H4 (cell line): ENCODE results near the gene STARD8. TPM values are rescaled to one million over a fixed set of nuclear protein-coding genes. Genes with fewer than 3 reads are reported as not detected.
"Not testable (repeated sequence)": the region's sequence is repeated elsewhere in the genome, so short reads cannot be mapped to it uniquely, and the experiment has no call there.

ENCODE experiments used
- DNase-seq: peaks from one replicate; pipeline ENCODE4 v3.0.0-alpha.2; 2015; ENCODE audit warnings: low spot score
- total RNA-seq: library from RNA; depleted of rRNA; stranded (reverse); fragments of >200 nt; shearing (Covaris generic); gene quantifications from 2 replicates; pipeline ENCODE4 v1.2.3, GENCODE V29; 2014

STARD8 gene
- total RNA-seq, 1 experiment from 2014 or later: 3.1 TPM

DNA sequence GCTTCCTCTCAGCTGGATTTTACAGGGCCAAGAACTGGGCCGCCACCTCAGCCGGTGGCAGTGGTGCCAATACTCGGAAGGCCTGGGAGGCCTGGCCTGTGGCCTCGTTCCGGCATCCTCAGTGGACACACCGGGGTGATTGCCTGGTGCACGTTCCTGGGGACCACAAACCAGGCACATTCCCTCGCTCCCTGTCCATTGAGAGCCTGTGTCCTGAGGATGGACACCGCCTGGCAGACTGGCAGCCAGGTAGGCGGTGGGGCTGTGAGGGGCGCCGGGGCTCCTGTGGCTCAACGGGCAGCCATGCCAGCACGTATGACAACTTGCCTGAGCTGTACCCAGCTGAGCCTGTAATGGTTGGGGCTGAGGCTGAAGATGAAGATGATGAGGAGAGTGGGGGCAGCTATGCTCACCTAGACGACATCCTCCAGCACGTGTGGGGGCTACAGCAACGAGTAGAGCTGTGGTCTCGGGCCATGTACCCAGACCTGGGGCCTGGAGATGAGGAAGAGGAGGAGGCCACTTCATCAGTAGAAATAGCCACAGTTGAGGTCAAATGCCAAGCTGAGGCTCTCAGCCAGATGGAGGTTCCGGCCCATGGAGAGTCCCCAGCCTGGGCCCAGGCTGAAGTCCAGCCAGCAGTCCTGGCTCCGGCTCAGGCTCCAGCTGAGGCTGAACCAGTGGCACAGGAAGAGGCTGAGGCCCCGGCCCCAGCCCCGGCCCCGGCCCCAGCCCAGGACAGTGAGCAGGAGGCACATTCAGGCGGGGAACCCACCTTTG is 70.4 kb downstream of the STARD8 start:
- DNase-seq: no peak

DNA sequence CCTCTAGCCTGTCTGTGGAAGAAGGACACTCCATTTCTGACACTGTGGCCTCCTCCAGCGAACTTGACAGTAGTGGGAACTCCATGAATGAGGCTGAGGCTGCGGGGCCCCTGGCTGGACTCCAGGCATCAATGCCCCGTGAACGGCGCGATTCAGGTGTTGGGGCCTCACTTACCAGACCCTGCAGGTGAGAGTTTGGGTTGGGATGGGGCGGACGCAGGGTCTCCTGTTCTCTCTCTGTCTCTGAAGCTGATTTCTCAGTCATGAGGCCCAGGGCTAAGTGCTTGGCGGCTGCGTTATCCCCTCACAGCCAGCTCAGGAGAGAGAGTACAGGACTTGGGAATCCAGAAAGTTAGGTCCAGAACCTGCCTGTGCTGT is 71.0 kb downstream of the STARD8 start:
- no peak for DNase-seq

DNA sequence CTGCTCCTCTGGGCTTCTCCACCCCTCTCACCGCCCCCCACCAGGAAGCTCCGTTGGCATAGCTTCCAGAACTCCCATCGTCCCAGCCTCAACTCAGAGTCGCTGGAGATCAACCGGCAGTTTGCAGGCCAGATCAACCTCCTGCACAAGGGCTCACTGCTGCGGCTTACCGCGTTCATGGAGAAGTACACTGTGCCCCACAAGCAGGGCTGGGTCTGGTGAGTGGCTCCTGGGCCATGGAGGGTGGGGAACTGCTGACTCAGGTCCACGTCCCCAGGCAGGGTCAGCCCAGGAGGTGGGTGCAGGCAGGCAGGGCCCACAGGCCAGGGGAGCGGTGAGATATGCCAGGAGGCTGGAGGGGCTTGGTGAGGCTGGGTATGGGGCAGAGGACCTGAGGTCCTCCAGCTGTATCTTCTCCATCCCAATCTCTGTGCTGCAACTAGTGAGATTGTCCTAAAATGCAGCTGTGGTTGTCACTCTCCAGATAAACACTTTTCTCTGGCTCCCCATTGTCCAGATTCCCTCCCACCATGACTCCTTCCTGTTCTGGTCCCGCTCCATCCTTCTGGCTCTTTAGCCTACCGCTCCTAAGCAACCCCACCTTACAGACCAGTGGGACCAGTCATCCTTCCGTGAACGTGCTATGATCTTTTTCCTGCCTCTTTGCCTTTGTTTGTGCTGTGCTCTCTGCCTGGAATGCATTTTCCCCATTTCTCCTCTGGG is 71.9 kb downstream of the STARD8 start:
- no peak for DNase-seq

DNA sequence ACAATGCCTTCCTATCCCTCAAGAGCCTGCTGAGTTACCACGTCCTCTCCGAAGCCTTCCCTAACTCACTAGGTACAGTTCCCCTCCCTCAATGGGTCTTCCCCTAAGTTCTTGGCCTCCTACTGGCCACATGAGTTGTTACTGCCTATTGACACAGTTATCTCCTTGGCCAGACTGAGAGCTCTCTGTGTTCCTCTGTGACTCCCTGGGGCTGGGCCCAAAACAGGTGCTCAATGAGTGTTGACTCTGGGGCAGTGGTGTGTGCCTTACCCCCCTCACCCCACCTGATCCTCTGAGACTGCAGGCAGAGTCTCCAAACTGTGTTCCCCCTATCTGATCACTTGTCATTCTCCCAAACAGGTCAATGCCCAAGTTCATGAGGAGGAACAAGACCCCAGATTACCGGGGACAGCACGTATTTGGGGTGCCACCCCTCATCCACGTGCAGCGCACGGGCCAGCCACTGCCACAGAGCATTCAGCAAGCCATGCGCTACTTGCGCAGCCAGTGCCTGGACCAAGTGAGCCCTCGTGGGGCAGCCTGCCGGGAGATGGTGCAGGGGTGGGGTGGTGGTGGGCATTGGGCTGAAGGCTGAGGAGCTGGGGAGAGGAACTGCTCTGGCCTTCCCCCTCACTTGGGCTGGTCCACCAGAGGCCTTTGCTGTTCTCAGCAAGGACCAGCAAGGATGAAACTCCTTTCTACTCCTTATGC is 72.6 kb downstream of the STARD8 start:
- no peak for DNase-seq

DNA sequence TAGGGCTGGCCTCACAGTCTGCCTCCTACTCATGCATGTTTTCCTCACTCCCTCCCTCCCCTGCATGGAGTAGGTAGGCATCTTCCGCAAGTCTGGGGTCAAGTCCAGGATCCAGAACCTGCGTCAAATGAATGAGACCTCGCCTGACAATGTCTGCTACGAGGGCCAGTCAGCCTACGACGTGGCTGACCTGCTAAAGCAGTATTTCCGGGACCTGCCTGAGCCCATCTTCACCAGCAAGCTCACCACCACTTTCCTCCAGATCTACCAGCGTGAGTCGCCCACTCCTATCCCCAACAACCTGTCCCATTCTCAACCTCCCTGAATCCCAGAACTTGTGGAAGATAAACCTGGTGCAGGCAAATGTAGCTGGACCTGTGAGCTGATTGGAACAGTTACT is 73.4 kb downstream of the STARD8 start:
- no peak for DNase-seq

DNA sequence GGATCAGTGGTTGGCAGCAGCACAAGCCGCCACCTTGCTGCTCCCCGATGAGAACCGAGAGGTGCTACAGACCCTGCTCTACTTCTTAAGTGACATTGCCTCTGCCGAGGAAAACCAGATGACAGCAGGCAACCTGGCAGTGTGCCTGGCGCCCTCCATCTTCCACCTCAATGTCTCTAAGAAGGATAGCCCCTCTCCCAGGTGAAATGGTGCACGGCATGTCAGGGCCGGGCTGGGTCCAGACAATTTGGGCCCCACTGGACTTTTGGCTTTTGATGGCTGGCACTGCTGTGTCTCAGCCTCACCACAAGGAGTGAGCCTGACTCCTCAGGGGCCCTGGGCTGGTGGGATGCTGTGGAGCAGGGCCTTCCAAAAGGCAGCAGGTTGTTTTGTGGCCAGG is 74.1 kb downstream of the STARD8 start:
- no peak for DNase-seq

DNA sequence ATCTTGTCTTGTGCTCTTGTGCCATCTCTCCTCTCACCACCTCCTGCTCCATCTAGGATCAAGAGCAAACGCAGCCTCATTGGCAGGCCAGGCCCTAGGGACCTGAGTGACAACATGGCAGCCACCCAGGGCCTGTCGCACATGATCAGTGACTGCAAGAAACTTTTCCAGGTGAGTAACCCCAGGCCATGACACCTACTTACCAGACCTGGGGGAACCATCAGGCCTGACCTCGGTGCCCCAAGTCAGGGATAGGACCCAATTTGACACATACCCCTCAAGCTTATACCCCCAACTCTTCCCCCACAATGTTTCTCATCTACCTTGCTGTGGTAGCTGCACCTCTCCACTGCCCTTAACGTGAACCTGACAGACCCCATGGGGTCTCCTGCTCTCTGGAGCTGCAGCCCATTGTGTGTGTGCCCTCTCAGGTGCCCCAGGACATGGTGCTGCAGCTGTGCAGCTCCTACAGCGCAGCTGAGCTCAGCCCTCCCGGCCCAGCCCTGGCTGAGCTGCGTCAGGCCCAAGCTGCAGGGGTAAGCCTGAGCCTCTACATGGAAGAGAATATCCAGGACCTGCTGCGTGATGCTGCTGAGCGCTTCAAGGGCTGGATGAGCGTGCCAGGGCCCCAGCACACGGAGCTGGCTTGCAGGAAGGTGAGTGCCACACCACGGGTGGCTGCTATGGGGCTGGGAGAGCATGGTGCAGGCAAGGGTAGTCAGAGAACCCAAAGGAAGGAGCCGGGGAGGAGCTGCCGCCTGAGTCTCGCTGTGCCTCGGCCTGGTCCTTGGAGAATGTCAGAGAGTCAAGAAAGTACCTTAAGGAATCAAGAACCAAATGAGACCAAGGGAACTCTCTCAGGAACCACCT is 74.8 kb downstream of the STARD8 start:
- DNase-seq: no peak

DNA sequence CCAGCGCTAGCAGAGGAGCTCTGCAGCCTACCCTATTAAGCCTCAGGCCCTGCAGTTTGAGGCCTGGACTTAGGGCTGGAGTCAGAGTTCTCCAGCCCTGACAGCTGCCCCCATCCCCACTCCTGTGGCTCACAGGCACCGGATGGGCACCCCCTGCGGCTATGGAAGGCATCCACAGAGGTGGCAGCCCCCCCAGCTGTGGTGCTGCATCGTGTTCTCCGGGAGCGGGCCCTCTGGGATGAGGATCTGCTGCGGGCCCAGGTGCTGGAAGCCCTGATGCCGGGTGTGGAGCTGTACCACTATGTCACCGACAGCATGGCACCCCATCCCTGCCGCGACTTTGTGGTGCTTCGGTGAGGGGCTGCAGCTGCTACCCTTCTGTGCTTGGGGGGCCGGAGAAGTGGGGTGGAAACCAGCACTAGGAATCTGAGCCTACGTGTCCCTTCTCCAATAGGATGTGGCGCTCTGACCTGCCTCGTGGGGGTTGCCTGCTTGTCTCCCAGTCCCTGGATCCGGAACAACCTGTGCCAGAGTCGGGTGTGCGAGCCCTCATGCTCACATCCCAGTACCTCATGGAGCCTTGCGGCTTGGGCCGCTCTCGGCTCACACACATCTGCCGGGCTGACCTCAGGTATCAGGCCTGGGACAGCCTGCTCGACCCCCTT is 76.2 kb downstream of the STARD8 start:
- DNase-seq: no peak

DNA sequence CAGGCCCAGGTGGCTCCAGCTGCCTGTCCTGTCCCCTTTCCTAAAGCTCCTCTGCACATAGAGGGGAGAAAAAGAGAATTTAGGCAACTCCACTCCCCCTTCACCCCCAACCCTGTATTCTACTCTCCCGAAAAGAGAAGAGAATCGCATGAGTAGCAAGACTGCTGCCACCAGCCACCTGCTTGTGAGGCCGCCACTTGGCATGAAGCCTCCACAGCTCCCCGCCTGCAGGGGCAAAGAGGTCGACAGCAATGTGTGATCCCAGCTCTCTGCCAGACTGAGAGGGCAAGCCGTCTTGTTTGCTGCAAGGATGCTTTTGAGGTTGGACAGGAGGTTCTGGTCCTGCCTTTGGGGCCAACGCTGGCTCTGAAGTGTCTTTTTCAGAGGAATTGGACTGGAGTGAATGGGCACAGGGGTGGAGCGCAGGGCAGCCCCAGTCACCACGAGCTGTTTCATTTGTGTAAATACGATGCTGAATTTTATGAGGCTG is 77.1 kb downstream of the STARD8 start:
- no peak for DNase-seq

DNA sequence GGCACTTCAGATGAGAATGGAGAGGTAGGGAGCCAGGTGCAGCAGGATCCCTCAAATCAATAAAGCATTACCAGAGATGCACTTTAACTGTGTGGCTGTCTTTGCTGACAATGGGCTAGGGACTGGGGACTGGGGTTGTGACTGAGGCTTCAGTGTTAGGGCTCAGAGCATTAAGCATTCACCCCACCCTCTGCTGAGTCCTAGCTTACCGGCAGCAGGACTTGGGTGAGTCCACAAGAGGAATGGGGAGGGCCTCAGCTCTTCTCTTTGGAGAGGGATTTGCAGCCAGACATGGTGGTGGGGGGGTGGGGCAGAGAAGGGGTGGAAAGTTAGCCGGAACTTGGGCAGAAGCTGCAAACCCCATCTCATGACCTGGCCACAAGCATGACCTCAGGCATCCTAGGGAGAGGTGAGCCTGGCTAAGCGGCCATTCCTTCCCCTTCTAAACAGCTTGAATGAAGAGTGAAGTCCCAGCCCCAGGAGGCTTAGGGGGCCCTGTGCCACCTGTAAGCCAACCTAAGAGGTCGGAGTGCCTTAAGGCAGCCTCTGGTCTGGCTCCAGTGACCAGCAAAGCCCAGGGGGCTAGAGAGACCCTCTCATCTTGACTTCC is 78.4 kb downstream of the STARD8 start:
- DNase-seq: no peak

DNA sequence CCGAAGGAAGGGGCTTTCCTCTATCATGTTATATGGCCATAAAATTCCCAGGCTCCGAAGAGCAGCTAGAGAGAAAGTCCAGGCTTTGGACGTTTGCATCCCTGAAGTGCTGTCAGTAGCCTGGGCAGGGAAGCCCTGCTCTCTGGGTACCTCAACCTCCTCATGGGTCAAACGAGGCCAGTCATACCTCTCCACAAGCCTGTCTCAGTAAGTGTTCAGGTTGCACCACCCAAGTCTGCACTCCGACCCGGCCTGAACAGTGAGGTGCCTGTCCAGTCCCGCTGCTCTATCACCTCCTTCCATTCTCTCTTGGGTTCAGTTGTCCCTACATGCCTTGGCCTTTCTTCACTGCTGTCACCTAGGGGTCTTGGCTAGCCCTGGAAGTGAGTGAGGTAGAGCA is 78.9 kb downstream of the STARD8 start:
- no peak for DNase-seq

DNA sequence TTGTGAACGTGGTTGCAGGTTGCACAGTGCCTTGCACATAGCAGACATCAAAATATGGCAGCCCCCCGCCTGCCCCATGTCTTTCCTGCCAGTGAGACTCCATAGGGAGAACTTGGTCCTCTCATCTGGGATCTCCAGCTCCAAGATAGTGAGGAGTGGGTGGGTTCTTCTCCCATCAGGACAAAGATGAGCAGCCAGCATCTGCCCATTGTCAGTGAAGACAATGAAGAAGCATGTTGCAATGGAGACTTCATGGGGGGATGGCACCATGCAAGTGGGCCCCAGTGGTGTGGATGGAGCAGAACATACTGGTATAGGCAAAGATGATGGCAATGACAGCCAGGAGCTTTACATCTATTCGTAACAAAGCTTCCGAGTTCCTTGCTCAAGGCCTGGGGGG is 80.2 kb downstream of the STARD8 start:
- DNase-seq: no peak

DNA sequence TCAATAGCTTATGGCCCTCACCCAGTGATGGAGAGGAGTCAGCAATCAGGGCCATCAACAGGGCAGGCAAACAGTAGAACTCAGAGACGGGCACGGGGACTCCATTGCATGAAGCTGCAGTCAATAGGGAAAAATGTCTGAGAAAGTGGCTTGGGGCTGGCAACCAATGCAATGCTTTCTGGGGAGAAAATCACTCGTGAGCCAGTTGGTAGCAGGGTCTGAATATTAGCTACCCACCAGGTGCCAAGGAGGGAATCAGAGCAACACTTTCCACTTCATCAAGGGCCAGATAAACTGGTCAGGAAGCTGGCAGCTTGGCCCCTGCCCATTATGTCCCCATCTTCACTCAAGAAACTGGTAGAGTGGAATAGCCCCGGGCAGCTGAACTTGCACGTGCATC is 80.7 kb downstream of the STARD8 start:
- no peak for DNase-seq

DNA sequence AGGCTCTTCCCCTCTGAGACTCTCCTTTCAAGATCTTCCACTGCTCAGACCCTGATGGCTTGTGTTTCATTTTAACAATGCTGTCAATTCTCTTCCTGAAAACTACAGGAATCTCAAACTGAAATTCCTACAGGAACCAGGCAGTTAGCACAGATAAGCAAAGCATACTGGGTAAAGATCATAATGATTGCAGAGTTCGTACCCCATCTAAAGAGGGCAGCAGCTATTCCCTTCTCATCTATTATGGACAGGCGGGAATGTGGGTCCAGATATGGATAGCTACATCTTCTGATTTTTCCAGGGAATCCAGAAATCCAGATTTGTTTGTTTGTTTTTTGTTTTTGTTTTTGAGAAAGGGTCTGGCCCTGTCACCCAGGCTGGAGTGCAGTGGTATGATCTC is 83.8 kb downstream of the STARD8 start:
- DNase-seq: no peak

DNA sequence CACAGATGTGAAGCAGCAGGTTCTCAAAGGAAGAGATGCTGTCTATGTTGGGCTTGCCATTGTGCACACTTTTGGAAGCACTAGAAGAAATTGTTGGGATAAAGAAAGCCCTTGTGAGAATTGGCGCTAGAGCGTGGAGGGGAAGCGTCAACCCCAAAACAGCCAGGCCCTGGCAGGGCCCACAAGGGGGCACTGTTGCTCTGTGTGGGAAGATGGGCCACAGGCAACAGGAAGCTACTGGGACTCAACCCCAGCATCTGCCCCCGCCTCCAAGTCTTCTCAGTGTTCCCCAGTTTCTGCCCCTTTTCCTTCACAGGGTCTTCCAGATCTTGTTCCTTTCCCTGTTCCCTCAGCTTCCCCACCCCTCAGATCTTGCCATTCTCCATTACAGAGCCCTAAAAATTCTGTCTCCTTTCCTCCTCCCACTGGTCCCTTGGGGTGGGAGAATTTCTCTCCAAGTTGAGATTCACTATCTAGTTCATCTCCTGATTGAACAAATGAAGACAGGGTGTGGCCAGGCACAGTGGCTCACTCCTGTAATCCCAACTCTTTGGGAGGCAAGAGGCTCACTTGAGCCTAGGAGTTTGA is 85.5 kb downstream of the STARD8 start:
- peak; percentile 37 for DNase-seq

DNA sequence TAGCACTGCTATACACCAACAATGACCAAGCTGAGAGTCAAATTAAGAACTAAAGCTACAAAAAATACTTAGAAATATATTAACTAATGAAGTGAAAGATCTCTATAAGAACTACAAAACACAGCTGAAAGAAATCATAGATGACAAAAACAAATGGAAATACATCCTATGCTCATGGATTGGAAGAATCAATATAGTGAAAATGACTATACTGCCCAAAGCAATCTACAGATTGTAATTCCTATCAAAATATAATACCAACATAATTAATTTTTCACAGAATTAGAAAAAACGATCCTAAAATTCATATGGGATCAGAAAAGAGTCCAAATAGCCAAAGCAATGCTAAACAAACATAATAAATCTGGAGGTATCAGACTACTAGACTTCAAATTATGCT is 87.8 kb downstream of the STARD8 start:
- no peak for DNase-seq

DNA sequence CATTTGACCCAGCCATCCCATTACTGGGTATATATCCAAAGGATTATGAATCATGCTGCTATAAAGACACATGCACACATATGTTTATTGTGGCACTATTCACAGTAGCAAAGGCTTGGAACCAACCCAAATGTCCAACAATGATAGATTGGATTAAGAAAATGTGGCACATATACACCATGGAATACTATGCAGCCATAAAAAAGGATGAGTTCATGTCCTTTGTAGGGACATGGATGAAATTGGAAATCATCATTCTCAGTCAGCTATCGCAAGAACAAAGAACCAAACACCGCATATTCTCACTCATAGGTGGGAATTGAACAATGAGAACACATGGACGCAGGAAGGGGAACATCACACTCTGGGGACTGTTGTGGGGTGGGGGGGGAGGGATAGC is 94.4 kb downstream of the STARD8 start:
- DNase-seq: not testable (repeated sequence)

DNA sequence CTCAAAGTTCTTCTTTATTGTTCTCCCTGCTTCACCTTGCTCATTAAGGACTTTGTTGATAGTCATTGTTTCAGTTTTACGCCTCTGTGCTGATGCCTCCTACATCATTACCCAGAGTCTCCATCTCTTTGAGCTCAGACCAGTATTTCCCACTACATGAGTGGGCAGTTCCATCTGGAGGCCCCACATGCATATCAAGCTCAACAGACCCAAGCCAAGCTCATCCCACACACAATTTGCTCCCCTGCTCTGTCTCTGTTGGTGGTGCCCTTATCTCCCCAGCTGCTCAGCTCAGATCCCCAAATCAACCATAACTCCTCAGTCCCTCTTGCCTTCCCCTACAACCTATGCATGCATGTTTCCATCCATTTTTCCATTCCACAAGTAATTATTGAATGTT is 96.3 kb downstream of the STARD8 start:
- DNase-seq: no peak

DNA sequence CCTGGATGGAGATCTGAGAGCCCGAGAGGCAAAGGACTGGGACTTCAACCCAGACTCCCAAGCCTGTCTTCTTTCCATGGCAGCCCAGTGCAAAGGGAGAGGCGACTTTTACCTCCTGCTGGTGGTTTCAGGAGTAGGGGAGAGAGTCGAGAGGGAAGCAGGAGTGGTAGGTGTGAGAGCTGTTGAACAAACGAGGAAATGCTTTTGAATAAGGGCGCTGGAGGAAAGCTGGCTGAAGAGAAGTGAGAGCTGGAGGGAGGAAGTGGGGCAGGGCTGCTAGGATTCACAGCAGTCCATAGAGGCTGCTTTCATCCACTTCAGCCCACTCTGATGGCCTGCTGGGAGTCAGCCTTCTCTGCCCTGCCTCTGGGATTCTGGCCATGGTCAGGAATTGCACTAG is 99.5 kb downstream of the STARD8 start:
- DNase-seq: no peak

DNA sequence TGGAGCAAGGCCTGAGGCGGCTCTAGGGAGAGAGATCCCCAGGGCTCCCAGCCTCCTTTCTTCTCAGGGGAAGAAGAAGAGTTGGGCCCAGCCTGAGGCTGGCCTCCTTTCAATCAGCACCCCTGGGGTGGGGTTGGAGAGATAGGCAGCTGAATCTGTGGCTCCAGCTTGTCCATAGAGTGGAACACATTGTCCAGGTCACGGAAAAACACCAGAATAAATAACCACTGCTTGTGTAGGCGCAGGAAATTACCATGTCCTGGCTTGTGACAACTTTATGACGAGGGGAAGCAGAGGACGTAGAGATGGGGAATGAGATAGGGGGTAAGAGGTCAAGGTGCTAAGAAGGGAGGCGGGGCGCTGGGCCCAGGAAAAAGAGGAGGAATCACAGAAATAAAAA is 100.6 kb downstream of the STARD8 start:
- DNase-seq: no peak
